H1 (cell line): ENCODE results near the gene ADNP. TPM values are rescaled to one million over a fixed set of nuclear protein-coding genes. Genes with fewer than 3 reads are reported as not detected.

Experiments used
- CTCF ChIA-PET: fragments of 300-600 bp; sonication (Branson Sonifier 250); formaldehyde crosslinking; loops from one replicate; lab custom pipeline; 2021; ENCODE audit not compliant: partially characterized antibody; lab: Charles Lee
- POLR2A ChIA-PET: fragments of 300-600 bp; sonication (Branson Sonifier 250); formaldehyde crosslinking; loops from one replicate; lab custom pipeline; 2021; ENCODE audit warnings: inconsistent platforms; ENCODE audit not compliant: partially characterized antibody; lab: Charles Lee
- DNase-seq, 2 experiments: peaks; one replicate each; pipeline versions ENCODE4 v3.0.0 to v3.0.0-alpha.2; 2010 to 2022; ENCODE audit warnings: low spot score in 2 of 2, low read depth in 1 of 2, mixed read lengths in 1 of 2
- FAIRE-seq: peaks from 2 replicates; lab custom pipeline; 2011; peaks lifted over from hg19 to GRCh38; lab: Jason Lieb, UNC
- H2AFZ ChIP-seq: 2 replicates; pipeline ENCODE4 v1.8.1; 2012; ENCODE audit warnings: low read length, inconsistent platforms
- H2AK5ac ChIP-seq: 2 replicates; pipeline ENCODE4 v1.6.1; 2013; ENCODE audit warnings: low read depth, low read length
- H2BK120ac ChIP-seq: replicated peaks from 2 replicates; pipeline ENCODE3; 2013; ENCODE audit warnings: low read depth, low read length, inconsistent platforms
- H2BK12ac ChIP-seq: 2 replicates; pipeline ENCODE4 v1.6.1; 2013; ENCODE audit warnings: low read depth, low read length
- H2BK15ac ChIP-seq: 2 replicates; pipeline ENCODE4 v1.6.1; 2013; ENCODE audit warnings: low read length
- H2BK20ac ChIP-seq: 2 replicates; pipeline ENCODE4 v1.6.1; 2013; ENCODE audit warnings: low read length
- H2BK5ac ChIP-seq: 2 replicates; pipeline ENCODE4 v1.6.1; 2013; ENCODE audit warnings: low read depth, low read length
- H3K14ac ChIP-seq: 2 replicates; pipeline ENCODE4 v1.6.1; 2013; ENCODE audit warnings: inconsistent platforms; ENCODE audit not compliant: insufficient read length
- H3K18ac ChIP-seq: 2 replicates; pipeline ENCODE4 v1.6.1; 2013; ENCODE audit warnings: low read length; ENCODE audit errors: extremely low read depth
- H3K23ac ChIP-seq: 2 replicates; pipeline ENCODE4 v1.6.1; 2013; ENCODE audit warnings: inconsistent platforms; ENCODE audit not compliant: insufficient read length
- H3K23me2 ChIP-seq: 2 replicates; pipeline ENCODE4 v1.6.1; 2013; ENCODE audit warnings: low read depth, low read length
- H3K27ac ChIP-seq: 2 replicates; pipeline ENCODE4 v1.6.1; 2011; ENCODE audit warnings: low read depth, low read length, inconsistent platforms
- H3K27me3 ChIP-seq, 4 experiments: replicated peaks in 1 of 4; 1 replicate in 1 of 4; 2 replicates in 3 of 4; pipeline versions ENCODE4 v1.6.1 to v1.8.1; 2011 to 2013; ENCODE audit warnings: low read length in 3 of 4, mild to moderate bottlenecking in 3 of 4, inconsistent platforms in 2 of 4, mixed read lengths in 2 of 4, moderate library complexity in 1 of 4; ENCODE audit not compliant: control insufficient read depth in 3 of 4, insufficient read depth in 3 of 4; ENCODE audit errors: extremely low read depth in 1 of 4
- H3K36me3 ChIP-seq, 4 experiments: 2 replicates each; pipeline versions ENCODE4 v1.6.1 to v1.8.1; 2011 to 2013; ENCODE audit warnings: mild to moderate bottlenecking in 4 of 4, low read length in 3 of 4, moderate library complexity in 2 of 4, control low read depth in 1 of 4, inconsistent platforms in 1 of 4; ENCODE audit not compliant: insufficient read depth in 4 of 4, control insufficient read depth in 2 of 4
- H3K4ac ChIP-seq: replicated peaks from 2 replicates; pipeline ENCODE3; 2013; ENCODE audit warnings: low read length, low read depth, mixed read lengths, inconsistent platforms; ENCODE audit not compliant: insufficient read length
- H3K4me1 ChIP-seq, 4 experiments: replicated peaks in 1 of 4; 1 replicate in 1 of 4; 2 replicates in 3 of 4; pipeline versions ENCODE4 v1.6.1 to v1.8.1; 2011 to 2013; ENCODE audit warnings: low read length in 3 of 4, inconsistent platforms in 2 of 4, mixed read lengths in 1 of 4; ENCODE audit not compliant: insufficient read depth in 4 of 4, control insufficient read depth in 3 of 4
- H3K4me2 ChIP-seq, 2 experiments: 2 replicates each; pipeline versions ENCODE4 v1.6.1 to v1.8.1; 2011 to 2013; ENCODE audit warnings: low read depth in 2 of 2, low read length in 2 of 2, control low read depth in 1 of 2, inconsistent platforms in 1 of 2, mild to moderate bottlenecking in 1 of 2; ENCODE audit not compliant: insufficient read depth in 1 of 2
- H3K4me3 ChIP-seq, 4 experiments: fragments of 200-600, 300-600 bp in 1 of 4; sonication (generic), shearing (Covaris generic), sonication (Bioruptor Twin) in 1 of 4; 2 replicates each; pipeline versions ENCODE4 v1.5.1 to v1.8.1; 2011 to 2016; ENCODE audit warnings: low read length in 4 of 4, low read depth in 3 of 4, control low read depth in 2 of 4, inconsistent platforms in 2 of 4, mild to moderate bottlenecking in 2 of 4, mixed read lengths in 1 of 4, moderate library complexity in 1 of 4; ENCODE audit not compliant: insufficient read depth in 2 of 4; ENCODE audit errors: extremely low read depth in 1 of 4
- H3K56ac ChIP-seq: replicated peaks from 2 replicates; pipeline ENCODE3; 2013; ENCODE audit warnings: low read depth, mild to moderate bottlenecking, mixed read lengths, low read length, inconsistent platforms; ENCODE audit not compliant: insufficient read length
- H3K79me1 ChIP-seq: 2 replicates; pipeline ENCODE4 v1.6.1; 2013; ENCODE audit warnings: low read depth, low read length, control low read depth
- H3K79me2 ChIP-seq, 2 experiments: 2 replicates each; pipeline versions ENCODE4 v1.6.1 to v1.8.1; 2012 to 2013; ENCODE audit warnings: low read length in 2 of 2, mild to moderate bottlenecking in 2 of 2, inconsistent platforms in 1 of 2; ENCODE audit not compliant: insufficient read depth in 2 of 2, control insufficient read depth in 1 of 2
- H3K9ac ChIP-seq, 4 experiments: replicated peaks in 1 of 4; 1 replicate in 1 of 4; 2 replicates in 3 of 4; pipeline versions ENCODE4 v1.6.1 to v1.8.1; 2011 to 2013; ENCODE audit warnings: low read depth in 3 of 4, low read length in 3 of 4, control low read depth in 2 of 4, mild to moderate bottlenecking in 2 of 4, moderate library complexity in 2 of 4, inconsistent platforms in 1 of 4; ENCODE audit errors: extremely low read depth in 1 of 4
- H3K9me3 ChIP-seq, 2 experiments: 2 replicates each; pipeline versions ENCODE4 v1.6.1 to v1.8.1; 2012 to 2013; ENCODE audit warnings: mild to moderate bottlenecking in 2 of 2, moderate library complexity in 2 of 2, control low read depth in 1 of 2, inconsistent platforms in 1 of 2, low read depth in 1 of 2, low read length in 1 of 2, mixed read lengths in 1 of 2; ENCODE audit not compliant: insufficient read depth in 2 of 2
- H4K20me1 ChIP-seq, 2 experiments: replicated peaks in 1 of 2; 2 replicates each; pipeline versions ENCODE3 to v1.8.1; 2011 to 2013; ENCODE audit warnings: inconsistent platforms in 2 of 2, low read length in 2 of 2, mild to moderate bottlenecking in 1 of 2; ENCODE audit not compliant: insufficient read depth in 2 of 2, control insufficient read depth in 1 of 2
- H4K5ac ChIP-seq: 2 replicates; pipeline ENCODE4 v1.6.1; 2013; ENCODE audit warnings: low read length, low read depth, mixed read lengths, inconsistent platforms; ENCODE audit not compliant: insufficient read length
- H4K8ac ChIP-seq: 2 replicates; pipeline ENCODE4 v1.8.0; 2013; ENCODE audit warnings: mild to moderate bottlenecking, moderate library complexity, low read length, inconsistent platforms; ENCODE audit not compliant: insufficient read depth; ENCODE audit errors: extremely low read depth
- H4K91ac ChIP-seq: replicated peaks from 2 replicates; pipeline ENCODE3; 2013; ENCODE audit warnings: low read length, mixed read lengths, inconsistent platforms; ENCODE audit not compliant: insufficient read length
- RAD21 ChIP-seq, 2 experiments: IDR thresholded peaks in 1 of 2; conservative IDR thresholded peaks in 1 of 2; 2 replicates each; pipeline ENCODE4 v1.6.1; 2011; ENCODE audit warnings: low read depth in 2 of 2, low read length in 2 of 2, improper control_type of control experiment in 1 of 2, inconsistent platforms in 1 of 2, mild to moderate bottlenecking in 1 of 2, moderate library complexity in 1 of 2
- SIX5 ChIP-seq: IDR thresholded peaks from 2 replicates; pipeline ENCODE4 v1.6.1; 2011; ENCODE audit warnings: mild to moderate bottlenecking, low read depth, low read length
- TAF7 ChIP-seq: optimal IDR thresholded peaks from 2 replicates; pipeline ENCODE3; 2011; ENCODE audit warnings: low read depth, mild to moderate bottlenecking, inconsistent platforms, low read length, moderate library complexity, borderline replicate concordance
- WGBS, 2 experiments: shearing (Covaris generic) in 1 of 2; methylation state at CpG; one replicate each; pipeline versions ENCODE4 v1.1.6 to v1.1.7; 2013 to 2015; ENCODE audit warnings: low lambda C conversion rate in 2 of 2, mixed read lengths in 2 of 2, inconsistent platforms in 1 of 2, low coverage in 1 of 2, missing lambda C conversion rate in 1 of 2; ENCODE audit not compliant: insufficient replicate concordance in 2 of 2, insufficient coverage in 1 of 2, insufficient read length in 1 of 2; ENCODE audit errors: extremely low coverage in 1 of 2, missing lambda C conversion rate in 1 of 2; 5-methylcytosine and 5-hydroxymethylcytosine counted together
- polyA plus RNA-seq, 7 experiments: library from polyadenylated mRNA; depleted of rRNA in 3 of 7; stranded (reverse) in 5 of 7; unstranded in 2 of 7; fragments of >200 nt in 5 of 7; fragments of 200-250 nt in 2 of 7; gene quantifications; 1 replicate in 5 of 7; 2 replicates in 1 of 7; 4 replicates in 1 of 7; pipeline versions ENCODE4 v1.2.1 to v1.2.3, GENCODE V29; 2011 to 2013; ENCODE audit warnings: missing spikeins in 2 of 7, mixed read lengths in 2 of 7
- total RNA-seq: library from RNA; stranded (reverse); fragmentation: NEBNext Ultra II Directional; extraction: Animal tissue kit (Norgen Biotek cat#: 25700); gene quantifications from 2 replicates; pipeline ENCODE4 v1.2.1, GENCODE V29; 2021

ADNP gene
- total and polyA plus RNA-seq, 2 of the 8 experiments (the other 6 are each of a cell fraction or from before 2014, with no cell fraction given) = 31.6 to 123 TPM

DNA sequence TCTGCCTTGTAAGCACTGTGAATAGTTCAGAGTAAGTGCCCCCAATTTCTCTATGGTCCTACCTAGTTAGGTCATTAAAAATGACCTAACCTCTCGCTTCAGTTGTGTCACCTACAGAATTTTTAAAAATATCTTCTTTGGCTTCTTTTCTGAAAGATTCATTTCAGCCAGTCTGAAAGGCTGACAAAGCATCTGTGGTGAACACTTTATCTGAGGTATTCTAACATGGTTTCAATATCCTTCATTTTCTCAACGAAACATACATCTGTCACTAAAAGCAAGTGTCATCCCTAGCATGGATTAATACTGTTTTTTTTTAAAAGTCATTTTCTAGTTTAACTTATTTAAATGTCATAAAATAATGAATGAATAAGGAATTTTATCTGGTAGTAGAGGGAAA, 22.0 kb upstream of the ADNP start:
- Histone ChIP-seq H3K79me1 (no peaks in the 10 kb centered on the region; the same call in 1 of the 2 replicates), H2BK120ac (no peak overlapping the region), H2BK20ac (no peak overlapping the region), H2BK15ac (no peak overlapping the region), H2BK5ac (no peak overlapping the region), H3K4ac (no peak overlapping the region), H2BK12ac (no peak overlapping the region), H4K20me1 (peaks cover 13 to 17% of the 10 kb centered on the region in 2 experiments), H3K23me2 (peaks cover 7% of the 10 kb centered on the region), H3K27ac (no peak overlapping the region), H4K5ac (no peak overlapping the region), H2AFZ (no peak overlapping the region), H4K91ac (no peak overlapping the region), H3K14ac (no peak overlapping the region), H3K4me1 (peaks cover 0 to 4% (median 0%) of the 10 kb centered on the region in 4 experiments; a peak in 2 of 7 replicates), H4K8ac (no peak overlapping the region), H3K23ac (no peak overlapping the region), H3K79me2 (peaks cover 18 to 69% of the 10 kb centered on the region in 2 experiments), H3K4me2 (no peak overlapping the region), H3K36me3 (peaks cover 6 to 54% (median 21%) of the 10 kb centered on the region in 4 experiments), H3K18ac (no peak overlapping the region), H3K4me3 (no peak overlapping the region), H3K9me3 (no peaks in the 10 kb centered on the region), H3K56ac (no peak overlapping the region), H3K27me3 (no peaks in the 10 kb centered on the region), H3K9ac (no peak overlapping the region), H2AK5ac (no peak overlapping the region)
- TF ChIP-seq SIX5 (no peak), RAD21 (IDR thresholded peaks at IDR 0.05 in 1 of 2, conservative IDR thresholded peaks at IDR 0.05 in 1 of 2; ENCODE audit: low read depth in 2 of 2, low read length in 2 of 2) (no peak), TAF7 (no peak)
- no peak for DNase-seq
- no peak for FAIRE-seq
- CTCF ChIA-PET = no interaction called here
- POLR2A ChIA-PET = no interaction called here
- WGBS, 2 experiments = 92% methylated on average over 2 of the region's 2 CpGs; no CpG with 5 or more reads in 1 of the 2 experiments
